ENCODE results near the gene FAF1. TPM values are rescaled to one million over a fixed set of nuclear protein-coding genes. Genes with fewer than 3 reads are reported as not detected.

Gene FAF1
- total RNA-seq, 2 donors from 2014 or later, result 25.5 to 68.6 TPM

- no peaks in the 10 kb centered on the region for H3K36me3 ChIP-seq
- no peak overlapping the region for H3K27ac ChIP-seq
- no peaks in the 10 kb centered on the region for H3K27me3 ChIP-seq (replicated peaks; ENCODE audit: insufficient read depth)
- TF ChIP-seq CTCF (IDR thresholded peaks at IDR 0.05), result no peak
- H3K4me3 ChIP-seq, result no peak overlapping the region
- no peaks in the 10 kb centered on the region for H3K4me1 ChIP-seq (ENCODE audit: control insufficient read depth in 1 of 2, low read depth in 2 of 2)
- DNase-seq (ENCODE audit: low spot score) (no peak), ATAC-seq (ENCODE audit: insufficient number of reproducible peaks, low FRiP score, low read depth) (no peak)
- no peaks in the 10 kb centered on the region for H3K9me3 ChIP-seq
Observed at GRCh38 chr1:50471967-50472366, 488.1 kb downstream of the FAF1 start.

GRCh38 chr1:50462964-50463363 is 497.1 kb downstream of the FAF1 start:
- no peak for TF ChIP-seq CTCF (IDR thresholded peaks at IDR 0.05)
- ATAC-seq (ENCODE audit: insufficient number of reproducible peaks, low FRiP score, low read depth) (no peak), DNase-seq (ENCODE audit: low spot score) (no peak)
- H3K4me1 ChIP-seq (ENCODE audit: control insufficient read depth in 1 of 2, low read depth in 2 of 2), result no peaks in the 10 kb centered on the region
- H3K9me3 ChIP-seq, result no peaks in the 10 kb centered on the region
- no peak overlapping the region for H3K4me3 ChIP-seq
- H3K27ac ChIP-seq, result no peak overlapping the region
- H3K27me3 ChIP-seq (replicated peaks; ENCODE audit: insufficient read depth), result no peaks in the 10 kb centered on the region
- no peaks in the 10 kb centered on the region for H3K36me3 ChIP-seq

- ATAC-seq (ENCODE audit: insufficient number of reproducible peaks, low FRiP score, low read depth) (no peak), DNase-seq (ENCODE audit: low spot score) (no peak)
- Histone ChIP-seq H3K4me1 (ENCODE audit: control insufficient read depth in 1 of 2, low read depth in 2 of 2) (no peaks in the 10 kb centered on the region), H3K27ac (no peak overlapping the region), H3K9me3 (no peaks in the 10 kb centered on the region), H3K27me3 (replicated peaks; ENCODE audit: insufficient read depth) (no peaks in the 10 kb centered on the region), H3K4me3 (no peak overlapping the region), H3K36me3 (no peaks in the 10 kb centered on the region)
- TF ChIP-seq CTCF (IDR thresholded peaks at IDR 0.05), result no peak
Observed at GRCh38 chr1:50458507-50458906, 501.6 kb downstream of the FAF1 start.

- no peak overlapping the region for H3K27ac ChIP-seq
- no peaks in the 10 kb centered on the region for H3K36me3 ChIP-seq
- DNase-seq (ENCODE audit: low spot score) (no peak), ATAC-seq (ENCODE audit: insufficient number of reproducible peaks, low FRiP score, low read depth) (no peak)
- no peaks in the 10 kb centered on the region for H3K4me1 ChIP-seq (ENCODE audit: control insufficient read depth in 1 of 2, low read depth in 2 of 2)
- no peaks in the 10 kb centered on the region for H3K27me3 ChIP-seq (replicated peaks; ENCODE audit: insufficient read depth)
- no peak for TF ChIP-seq CTCF (IDR thresholded peaks at IDR 0.05)
- H3K9me3 ChIP-seq, result no peaks in the 10 kb centered on the region
- no peak overlapping the region for H3K4me3 ChIP-seq
Observed at GRCh38 chr1:50454911-50455310, 505.2 kb downstream of the FAF1 start.

GRCh38 chr1:50453266-50453665 is 506.8 kb downstream of the FAF1 start:
- DNase-seq (ENCODE audit: low spot score) (no peak), ATAC-seq (ENCODE audit: insufficient number of reproducible peaks, low FRiP score, low read depth) (no peak)
- Histone ChIP-seq H3K9me3 (no peaks in the 10 kb centered on the region), H3K36me3 (no peaks in the 10 kb centered on the region), H3K4me3 (no peak overlapping the region), H3K4me1 (ENCODE audit: control insufficient read depth in 1 of 2, low read depth in 2 of 2) (no peaks in the 10 kb centered on the region), H3K27ac (no peak overlapping the region), H3K27me3 (replicated peaks; ENCODE audit: insufficient read depth) (no peaks in the 10 kb centered on the region)
- no peak for TF ChIP-seq CTCF (IDR thresholded peaks at IDR 0.05)

All from thoracic aorta (tissue), 2 donors.